H9 (cell line): ENCODE measurements around the gene ALLC. TPM values are rescaled to one million over a fixed set of nuclear protein-coding genes. Genes with fewer than 3 reads are reported as not detected.

Experiments
- DNase-seq: peaks from one replicate; pipeline ENCODE4 v3.0.0-alpha.2; 2017
- H2AFZ ChIP-seq: one replicate; pipeline ENCODE4 v1.6.1; 2013; ENCODE audit warnings: mild to moderate bottlenecking, low read length, control low read depth, moderate library complexity
- H2AK5ac ChIP-seq: 2 replicates; pipeline ENCODE4 v1.6.1; 2013; ENCODE audit warnings: low read length, control low read depth, mixed read lengths; ENCODE audit not compliant: insufficient read length
- H2BK120ac ChIP-seq: one replicate; pipeline ENCODE4 v1.6.1; 2013; ENCODE audit warnings: low read depth, mild to moderate bottlenecking, low read length, control low read depth, inconsistent platforms; ENCODE audit not compliant: poor library complexity, severe bottlenecking
- H2BK12ac ChIP-seq: 2 replicates; pipeline ENCODE4 v1.6.1; 2013; ENCODE audit warnings: low read length, control low read depth, mixed read lengths, low read depth; ENCODE audit not compliant: insufficient read length
- H2BK15ac ChIP-seq: 2 replicates; pipeline ENCODE4 v1.6.1; 2013; ENCODE audit warnings: low read depth, low read length, control low read depth
- H2BK20ac ChIP-seq: one replicate; pipeline ENCODE4 v1.6.1; 2013; ENCODE audit warnings: low read depth, mild to moderate bottlenecking, low read length, control low read depth, inconsistent platforms; ENCODE audit not compliant: poor library complexity, severe bottlenecking
- H2BK5ac ChIP-seq: 2 replicates; pipeline ENCODE4 v1.6.1; 2013; ENCODE audit warnings: low read length, control low read depth, mixed read lengths; ENCODE audit not compliant: insufficient read length
- H3K14ac ChIP-seq: 2 replicates; pipeline ENCODE4 v1.6.1; 2013; ENCODE audit warnings: low read length, control low read depth; ENCODE audit not compliant: insufficient read depth
- H3K18ac ChIP-seq: 2 replicates; pipeline ENCODE4 v1.6.1; 2013; ENCODE audit warnings: low read depth, mild to moderate bottlenecking, mixed read lengths, low read length, control low read depth; ENCODE audit not compliant: insufficient read length
- H3K23ac ChIP-seq: 2 replicates; pipeline ENCODE4 v1.6.1; 2013; ENCODE audit warnings: low read length, control low read depth, mixed read lengths, low read depth; ENCODE audit not compliant: insufficient read length
- H3K23me2 ChIP-seq: 2 replicates; pipeline ENCODE4 v1.6.1; 2013; ENCODE audit warnings: low read depth, mild to moderate bottlenecking, mixed read lengths, low read length, control low read depth; ENCODE audit not compliant: insufficient read length, poor library complexity, severe bottlenecking
- H3K27ac ChIP-seq: 2 replicates; pipeline ENCODE4 v1.5.1; 2013; ENCODE audit warnings: low read length, control low read depth, mixed read lengths, low read depth; ENCODE audit not compliant: insufficient read length
- H3K27me3 ChIP-seq: 2 replicates; pipeline ENCODE4 v1.6.1; 2013; ENCODE audit warnings: low read length, control low read depth, inconsistent platforms; ENCODE audit not compliant: insufficient read depth
- H3K4ac ChIP-seq: 2 replicates; pipeline ENCODE4 v1.6.1; 2013; ENCODE audit warnings: low read depth, mild to moderate bottlenecking, control low read depth, inconsistent platforms, low read length, moderate library complexity
- H3K4me1 ChIP-seq: 2 replicates; pipeline ENCODE4 v1.6.1; 2013; ENCODE audit warnings: low read length, control low read depth, inconsistent platforms; ENCODE audit not compliant: insufficient read depth
- H3K4me2 ChIP-seq: 2 replicates; pipeline ENCODE4 v1.6.1; 2013; ENCODE audit warnings: low read length, control low read depth, mixed read lengths; ENCODE audit not compliant: insufficient read length, insufficient read depth
- H3K56ac ChIP-seq: 2 replicates; pipeline ENCODE4 v1.6.1; 2013; ENCODE audit warnings: low read depth, mild to moderate bottlenecking, mixed read lengths, low read length, control low read depth; ENCODE audit not compliant: insufficient read length
- H3K79me1 ChIP-seq: 2 replicates; pipeline ENCODE4 v1.6.1; 2013; ENCODE audit warnings: low read depth, mild to moderate bottlenecking, moderate library complexity, low read length, control low read depth, inconsistent platforms; ENCODE audit not compliant: insufficient read depth, poor library complexity, severe bottlenecking
- H3K79me2 ChIP-seq: 2 replicates; pipeline ENCODE4 v1.6.1; 2013; ENCODE audit warnings: low read length, control low read depth, inconsistent platforms; ENCODE audit not compliant: insufficient read depth
- H3K9ac ChIP-seq: 2 replicates; pipeline ENCODE4 v1.6.1; 2013; ENCODE audit warnings: low read length, control low read depth, mixed read lengths; ENCODE audit not compliant: insufficient read length; ENCODE audit errors: extremely low read depth
- H3K9me3 ChIP-seq: one replicate; pipeline ENCODE4 v1.6.1; 2013; ENCODE audit warnings: low read depth, low read length, inconsistent platforms; ENCODE audit not compliant: control insufficient read depth
- H3T11ph ChIP-seq: one replicate; pipeline ENCODE4 v1.6.1; 2013; ENCODE audit warnings: mild to moderate bottlenecking, low read length, control low read depth, inconsistent platforms
- H4K20me1 ChIP-seq: one replicate; pipeline ENCODE4 v1.6.1; 2013; ENCODE audit not compliant: control insufficient read depth, insufficient read length, insufficient read depth
- H4K5ac ChIP-seq: 2 replicates; pipeline ENCODE4 v1.6.1; 2013; ENCODE audit warnings: low read depth, mild to moderate bottlenecking, mixed read lengths, low read length, control low read depth; ENCODE audit not compliant: insufficient read length
- H4K8ac ChIP-seq: replicated peaks from 2 replicates; pipeline ENCODE4 v1.6.1; 2013; ENCODE audit warnings: low read length, control low read depth, mixed read lengths, low read depth; ENCODE audit not compliant: insufficient read length
- H4K91ac ChIP-seq: 2 replicates; pipeline ENCODE4 v1.6.1; 2013; ENCODE audit warnings: low read depth, mild to moderate bottlenecking, moderate library complexity, mixed read lengths, low read length, control low read depth; ENCODE audit not compliant: insufficient read length
- H3K27ac Mint-ChIP-seq, 3 experiments: 2 replicates in 2 of 3; 3 replicates in 1 of 3; pipeline ENCODE4 v1.8.0; 2020 to 2021; ENCODE audit warnings: mixed read lengths in 3 of 3, mild to moderate bottlenecking in 1 of 3, moderate library complexity in 1 of 3
- H3K27me3 Mint-ChIP-seq: 2 replicates; pipeline ENCODE4 v1.8.0; 2021; ENCODE audit warnings: low read depth, mild to moderate bottlenecking, moderate library complexity, mixed read lengths
- H3K36me3 Mint-ChIP-seq, 3 experiments: 2 replicates in 2 of 3; 3 replicates in 1 of 3; pipeline ENCODE4 v1.8.0; 2020 to 2021; ENCODE audit warnings: low read depth in 3 of 3, mixed read lengths in 3 of 3; ENCODE audit not compliant: insufficient read depth in 1 of 3
- H3K4me1 Mint-ChIP-seq, 2 experiments: 2 replicates each; pipeline ENCODE4 v1.8.0; 2020; ENCODE audit warnings: mixed read lengths in 2 of 2
- H3K4me3 Mint-ChIP-seq, 2 experiments: 2 replicates in 1 of 2; 3 replicates in 1 of 2; pipeline ENCODE4 v1.8.0; 2020 to 2021; ENCODE audit warnings: mild to moderate bottlenecking in 2 of 2, mixed read lengths in 2 of 2, moderate library complexity in 1 of 2
- H3K9me3 Mint-ChIP-seq, 2 experiments: 2 replicates in 1 of 2; 3 replicates in 1 of 2; pipeline ENCODE4 v1.8.0; 2020; ENCODE audit warnings: mild to moderate bottlenecking in 2 of 2, mixed read lengths in 2 of 2, moderate library complexity in 1 of 2
- WGBS: extraction: QIAGEN DNeasy Blood & Tissue Kit; methylation state at CpG from one replicate; pipeline ENCODE4 v1.1.7; 2013; ENCODE audit warnings: missing lambda C conversion rate, low lambda C conversion rate, mixed read lengths; ENCODE audit not compliant: insufficient read length; ENCODE audit errors: extremely low coverage; 5-methylcytosine and 5-hydroxymethylcytosine counted together
- total RNA-seq: library from RNA; stranded (reverse); gene quantifications from 2 replicates; pipeline ENCODE4 v1.2.1, GENCODE V29; 2021
- TF ChIP-seq, protein P1 (sequence below): fragments of 200-600 bp; sonication (generic); conservative IDR thresholded peaks from 3 replicates; pipeline ENCODE4 v1.8.0; 2021; ENCODE audit warnings: antibody characterized with exemption, mild to moderate bottlenecking

ALLC gene
- total RNA-seq, 1 experiment from 2014 or later, result not detected

DNA sequence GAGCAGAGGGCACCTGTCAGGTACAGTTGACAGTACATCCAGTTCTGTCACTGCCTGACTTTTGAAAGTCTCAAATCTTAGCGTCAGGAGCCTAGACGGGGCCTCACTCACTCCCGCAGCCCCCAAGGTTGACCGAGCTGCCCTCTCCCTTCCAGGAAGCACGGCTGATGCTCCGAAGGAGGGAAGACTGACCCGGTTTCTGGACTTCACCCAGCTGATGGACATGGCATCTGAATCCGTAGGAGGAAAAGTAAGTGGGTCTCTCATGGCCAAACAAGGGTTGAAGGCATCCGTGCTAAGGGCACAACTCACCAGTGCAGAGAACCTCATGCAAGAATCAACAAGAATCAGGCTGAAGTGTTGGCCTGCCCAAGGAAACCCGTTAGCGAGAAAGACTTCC lies 12.9 kb downstream of the ALLC start:
- H3K4ac ChIP-seq, result no peak overlapping the region
- no peak overlapping the region for H2AK5ac ChIP-seq
- H3K79me1 ChIP-seq, result no peaks in the 10 kb centered on the region
- Mint-ChIP-seq H3K36me3 (no peaks in the 10 kb centered on the region), H3K4me1 (peaks cover 0 to 5% of the 10 kb centered on the region in 2 experiments; a peak in 1 of 4 replicates), H3K4me3 (no peak overlapping the region), H3K27me3 (peaks cover 4% of the 10 kb centered on the region), H3K9me3 (no peaks in the 10 kb centered on the region), H3K27ac (no peak overlapping the region; a peak in 1 of 7 replicates)
- no peak overlapping the region for H2AFZ ChIP-seq
- no peak overlapping the region for H3K14ac ChIP-seq
- no peaks in the 10 kb centered on the region for H3K27me3 ChIP-seq
- H4K91ac ChIP-seq, result no peak overlapping the region
- H3K18ac ChIP-seq, result no peak overlapping the region
- H4K8ac ChIP-seq, result no peak overlapping the region
- H3K4me2 ChIP-seq, result no peak overlapping the region
- H3T11ph ChIP-seq, result no peak overlapping the region
- H3K56ac ChIP-seq, result no peak overlapping the region
- no peaks in the 10 kb centered on the region for H3K4me1 ChIP-seq
- peaks cover 2% of the 10 kb centered on the region for H3K23me2 ChIP-seq
- H2BK5ac ChIP-seq, result no peak overlapping the region
- no peaks in the 10 kb centered on the region for H3K9me3 ChIP-seq
- no peak overlapping the region for H2BK20ac ChIP-seq
- H3K27ac ChIP-seq, result no peak overlapping the region
- TF ChIP-seq, protein P1, sequence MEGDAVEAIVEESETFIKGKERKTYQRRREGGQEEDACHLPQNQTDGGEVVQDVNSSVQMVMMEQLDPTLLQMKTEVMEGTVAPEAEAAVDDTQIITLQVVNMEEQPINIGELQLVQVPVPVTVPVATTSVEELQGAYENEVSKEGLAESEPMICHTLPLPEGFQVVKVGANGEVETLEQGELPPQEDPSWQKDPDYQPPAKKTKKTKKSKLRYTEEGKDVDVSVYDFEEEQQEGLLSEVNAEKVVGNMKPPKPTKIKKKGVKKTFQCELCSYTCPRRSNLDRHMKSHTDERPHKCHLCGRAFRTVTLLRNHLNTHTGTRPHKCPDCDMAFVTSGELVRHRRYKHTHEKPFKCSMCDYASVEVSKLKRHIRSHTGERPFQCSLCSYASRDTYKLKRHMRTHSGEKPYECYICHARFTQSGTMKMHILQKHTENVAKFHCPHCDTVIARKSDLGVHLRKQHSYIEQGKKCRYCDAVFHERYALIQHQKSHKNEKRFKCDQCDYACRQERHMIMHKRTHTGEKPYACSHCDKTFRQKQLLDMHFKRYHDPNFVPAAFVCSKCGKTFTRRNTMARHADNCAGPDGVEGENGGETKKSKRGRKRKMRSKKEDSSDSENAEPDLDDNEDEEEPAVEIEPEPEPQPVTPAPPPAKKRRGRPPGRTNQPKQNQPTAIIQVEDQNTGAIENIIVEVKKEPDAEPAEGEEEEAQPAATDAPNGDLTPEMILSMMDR, result no peak
- WGBS, result no CpG with 5 or more reads among the region's 11 CpGs
- H3K9ac ChIP-seq, result no peak overlapping the region
- no peak for DNase-seq
- no peak overlapping the region for H4K5ac ChIP-seq
- H2BK12ac ChIP-seq, result no peak overlapping the region
- no peaks in the 10 kb centered on the region for H3K79me2 ChIP-seq
- no peak overlapping the region for H2BK120ac ChIP-seq
- H3K23ac ChIP-seq, result no peak overlapping the region
- peaks cover 2% of the 10 kb centered on the region for H4K20me1 ChIP-seq
- no peak overlapping the region for H2BK15ac ChIP-seq
